ENCODE data around the gene PELI1.
"Not testable (repeated sequence)": the region's sequence is repeated elsewhere in the genome, so short reads cannot be mapped to it uniquely, and the experiment has no call there.

The PELI1 gene

GRCh38 chr2:64104933-64105332 lies 39.3 kb downstream of the PELI1 start:
- Histone ChIP-seq H3K9me3 (ENCODE audit: control insufficient read depth, insufficient read depth, low read length) (no peaks in the 10 kb centered on the region), H3F3A (ENCODE audit: control insufficient read depth, insufficient read depth) (peaks cover 78% of the 10 kb centered on the region), H3K36me3 (ENCODE audit: control insufficient read depth, low read length) (peaks cover 88% of the 10 kb centered on the region), H3K4me2 (ENCODE audit: low read length) (peak overlapping the region; percentile 98), H3K27me3 (ENCODE audit: control insufficient read depth, low read length) (no peaks in the 10 kb centered on the region), H3K4me3 (ENCODE audit: low read length) (no peak overlapping the region), H3K27ac (ENCODE audit: low read depth, low read length) (peak overlapping the region; percentile 100), H3K9me2 (replicated peaks; ENCODE audit: control insufficient read depth, low read length) (no peaks in the 10 kb centered on the region), H3K4me1 (ENCODE audit: control insufficient read depth, low read length) (peaks cover 100% of the 10 kb centered on the region), H3K79me2 (ENCODE audit: control insufficient read depth, low read length) (peaks cover 78% of the 10 kb centered on the region), H4K20me1 (ENCODE audit: control insufficient read depth, insufficient read depth, low read depth, low read length) (peaks cover 7% of the 10 kb centered on the region; the same call in 1 of the 2 replicates)
- TF ChIP-seq EZH2phosphoT487 (IDR thresholded peaks at IDR 0.05; ENCODE audit: borderline replicate concordance, low read length), result no peak
- TF ChIP-seq, protein P1, sequence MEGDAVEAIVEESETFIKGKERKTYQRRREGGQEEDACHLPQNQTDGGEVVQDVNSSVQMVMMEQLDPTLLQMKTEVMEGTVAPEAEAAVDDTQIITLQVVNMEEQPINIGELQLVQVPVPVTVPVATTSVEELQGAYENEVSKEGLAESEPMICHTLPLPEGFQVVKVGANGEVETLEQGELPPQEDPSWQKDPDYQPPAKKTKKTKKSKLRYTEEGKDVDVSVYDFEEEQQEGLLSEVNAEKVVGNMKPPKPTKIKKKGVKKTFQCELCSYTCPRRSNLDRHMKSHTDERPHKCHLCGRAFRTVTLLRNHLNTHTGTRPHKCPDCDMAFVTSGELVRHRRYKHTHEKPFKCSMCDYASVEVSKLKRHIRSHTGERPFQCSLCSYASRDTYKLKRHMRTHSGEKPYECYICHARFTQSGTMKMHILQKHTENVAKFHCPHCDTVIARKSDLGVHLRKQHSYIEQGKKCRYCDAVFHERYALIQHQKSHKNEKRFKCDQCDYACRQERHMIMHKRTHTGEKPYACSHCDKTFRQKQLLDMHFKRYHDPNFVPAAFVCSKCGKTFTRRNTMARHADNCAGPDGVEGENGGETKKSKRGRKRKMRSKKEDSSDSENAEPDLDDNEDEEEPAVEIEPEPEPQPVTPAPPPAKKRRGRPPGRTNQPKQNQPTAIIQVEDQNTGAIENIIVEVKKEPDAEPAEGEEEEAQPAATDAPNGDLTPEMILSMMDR (IDR thresholded peaks at IDR 0.05; ENCODE audit: low read depth, low read length, poor library complexity, severe bottlenecking), result no peak

DNA sequence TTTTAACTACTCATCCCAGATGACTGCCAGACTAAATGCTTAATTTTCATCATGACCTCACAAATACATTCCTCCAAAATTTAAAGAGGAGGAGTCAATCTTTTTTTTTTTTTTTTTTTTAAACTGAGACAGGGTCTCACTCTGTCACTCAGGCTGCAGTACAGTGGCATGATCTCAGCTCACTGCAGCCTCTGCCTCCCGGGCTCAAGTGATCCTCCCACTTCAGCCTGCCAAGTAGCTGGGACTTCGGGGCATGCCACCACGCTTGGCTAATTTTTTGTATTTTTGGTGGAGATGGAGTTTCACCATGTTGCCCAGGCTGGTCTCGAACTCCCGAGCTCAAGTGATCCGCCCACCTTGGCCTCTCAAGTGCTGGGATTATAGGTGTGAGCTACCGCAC lies 41.5 kb downstream of the PELI1 start:
- not testable (repeated sequence) for H3K27me3 ChIP-seq (ENCODE audit: control insufficient read depth, low read length); H4K20me1 ChIP-seq (ENCODE audit: control insufficient read depth, insufficient read depth, low read depth, low read length); H3K9me3 ChIP-seq (ENCODE audit: control insufficient read depth, insufficient read depth, low read length); H3K9me2 ChIP-seq (replicated peaks; ENCODE audit: control insufficient read depth, low read length)
- Histone ChIP-seq H3K4me2 (ENCODE audit: low read length) (peak overlapping the region; percentile 98), H3K36me3 (ENCODE audit: control insufficient read depth, low read length) (peaks cover 88% of the 10 kb centered on the region), H3K27ac (ENCODE audit: low read depth, low read length) (peak overlapping the region; percentile 100), H3K4me1 (ENCODE audit: control insufficient read depth, low read length) (peaks cover 100% of the 10 kb centered on the region), H3K79me2 (ENCODE audit: control insufficient read depth, low read length) (peaks cover 78% of the 10 kb centered on the region), H3F3A (ENCODE audit: control insufficient read depth, insufficient read depth) (peaks cover 82% of the 10 kb centered on the region), H3K4me3 (ENCODE audit: low read length) (peak overlapping the region; percentile 50)

GRCh38 chr2:64101141-64101591 lies 43.1 kb downstream of the PELI1 start:
- Histone ChIP-seq H4K20me1 (ENCODE audit: control insufficient read depth, insufficient read depth, low read depth, low read length) (no peaks in the 10 kb centered on the region), H3K4me1 (ENCODE audit: control insufficient read depth, low read length) (peaks cover 100% of the 10 kb centered on the region), H3K4me2 (ENCODE audit: low read length) (peak overlapping the region; percentile 98), H3K27ac (ENCODE audit: low read depth, low read length) (peak overlapping the region; percentile 100), H3K36me3 (ENCODE audit: control insufficient read depth, low read length) (peaks cover 88% of the 10 kb centered on the region), H3K4me3 (ENCODE audit: low read length) (peak overlapping the region; percentile 44), H3K27me3 (ENCODE audit: control insufficient read depth, low read length) (no peaks in the 10 kb centered on the region), H3F3A (ENCODE audit: control insufficient read depth, insufficient read depth) (peaks cover 91% of the 10 kb centered on the region), H3K9me3 (ENCODE audit: control insufficient read depth, insufficient read depth, low read length) (no peaks in the 10 kb centered on the region), H3K79me2 (ENCODE audit: control insufficient read depth, low read length) (peaks cover 78% of the 10 kb centered on the region), H3K9me2 (replicated peaks; ENCODE audit: control insufficient read depth, low read length) (no peaks in the 10 kb centered on the region)
- no peak for TF ChIP-seq EZH2phosphoT487 (IDR thresholded peaks at IDR 0.05; ENCODE audit: borderline replicate concordance, low read length)
- TF ChIP-seq, protein P1 (IDR thresholded peaks at IDR 0.05; ENCODE audit: low read depth, low read length, poor library complexity, severe bottlenecking), result no peak

- H3K9me3 ChIP-seq (ENCODE audit: control insufficient read depth, insufficient read depth, low read length); H4K20me1 ChIP-seq (ENCODE audit: control insufficient read depth, insufficient read depth, low read depth, low read length); H3K9me2 ChIP-seq (replicated peaks; ENCODE audit: control insufficient read depth, low read length); H3K27me3 ChIP-seq (ENCODE audit: control insufficient read depth, low read length): not testable (repeated sequence)
- Histone ChIP-seq H3K79me2 (ENCODE audit: control insufficient read depth, low read length) (peaks cover 78% of the 10 kb centered on the region), H3F3A (ENCODE audit: control insufficient read depth, insufficient read depth) (peaks cover 91% of the 10 kb centered on the region), H3K4me3 (ENCODE audit: low read length) (peak overlapping the region; percentile 44), H3K4me2 (ENCODE audit: low read length) (peak overlapping the region; percentile 98), H3K36me3 (ENCODE audit: control insufficient read depth, low read length) (peaks cover 88% of the 10 kb centered on the region), H3K4me1 (ENCODE audit: control insufficient read depth, low read length) (peaks cover 100% of the 10 kb centered on the region), H3K27ac (ENCODE audit: low read depth, low read length) (peak overlapping the region; percentile 100)
Measured at GRCh38 chr2:64100584-64100983, 43.6 kb downstream of the PELI1 start.

Data from DOHH2 (cell line).